Stomach (tissue), 9 donors: ENCODE measurements around the gene OTUD3. TPM values are rescaled to one million over a fixed set of nuclear protein-coding genes. Genes with fewer than 3 reads are reported as not detected.
A peak's percentile ranks its signal among the peaks of the same experiment; 100 is the strongest.

Source experiments
- DNase-seq, 2 donors: peaks; one replicate each; pipeline versions ENCODE4 v3.0.0 to v3.0.0-alpha.2; 2013 to 2019
- H3K27ac ChIP-seq, 5 donors: fragments of 200-600 bp in 4 of 5; sonication (generic) in 4 of 5; one replicate each; pipeline ENCODE4 v1.5.1; 2013 to 2019; ENCODE audit warnings: mild to moderate bottlenecking in 1 of 5, moderate library complexity in 1 of 5
- H3K27me3 ChIP-seq, 3 donors: fragments of 200-600 bp; sonication (generic); one replicate each; pipeline ENCODE4 v1.5.1; 2017 to 2019; ENCODE audit warnings: mixed run types in 1 of 3
- H3K36me3 ChIP-seq, 4 donors: fragments of 200-600 bp; sonication (generic); 1 replicate in 3 of 4; 2 replicates in 1 of 4; pipeline ENCODE4 v1.5.1; 2016 to 2019
- H3K4me1 ChIP-seq, 4 donors: fragments of 200-600 bp; sonication (generic); one replicate each; pipeline ENCODE4 v1.5.1; 2016 to 2019
- H3K4me3 ChIP-seq, 4 donors: fragments of 200-600 bp; sonication (generic) in 3 of 4; one replicate each; pipeline ENCODE4 v1.5.1; 2016 to 2019; ENCODE audit warnings: mild to moderate bottlenecking in 1 of 4
- H3K9me3 ChIP-seq, 4 donors: fragments of 200-600 bp; sonication (generic); one replicate each; pipeline ENCODE4 v1.5.1; 2016 to 2019
- CTCF ChIP-seq, 7 experiments: fragments of 450-650 bp in 4 of 7; fragments of 200-600 bp in 3 of 7; sonication (generic) in 3 of 7; IDR thresholded peaks; one replicate each; pipeline ENCODE4 v1.5.1; 2016 to 2019; ENCODE audit warnings: antibody characterized with exemption in 7 of 7, control low read depth in 2 of 7, mild to moderate bottlenecking in 1 of 7
- EP300 ChIP-seq: sonication (generic); formaldehyde crosslinking; IDR thresholded peaks from one replicate; pipeline ENCODE4 v1.6.1; 2017; ENCODE audit warnings: antibody characterized with exemption
- POLR2A ChIP-seq, 4 donors: fragments of 450-650 bp; IDR thresholded peaks; one replicate each; pipeline ENCODE4 v1.6.1; 2016; ENCODE audit warnings: antibody characterized with exemption in 4 of 4, control low read depth in 2 of 4, mild to moderate bottlenecking in 1 of 4, moderate library complexity in 1 of 4
- POLR2AphosphoS5 ChIP-seq, 3 donors: sonication (generic); formaldehyde crosslinking; IDR thresholded peaks; one replicate each; pipeline ENCODE4 v1.6.1; 2016; ENCODE audit warnings: antibody characterized with exemption in 3 of 3
- WGBS, 5 donors: extraction: QIAGEN DNeasy Blood & Tissue Kit in 3 of 5; methylation state at CpG; one replicate each; pipeline versions ENCODE4 v1.1.5 to v1.1.7; 2013 to 2018; 5-methylcytosine and 5-hydroxymethylcytosine counted together
- intact Hi-C: fragments of 100-400 bp; cut with DNase I; formaldehyde crosslinking; loops from one replicate; pipeline ENCODE4 v1.15.1; 2023; ENCODE audit warnings: low total_unique reads
- polyA plus RNA-seq, 3 donors: library from polyadenylated mRNA; stranded (reverse); fragments of 200-250 nt; gene quantifications; one replicate each; pipeline ENCODE4 v1.2.3, GENCODE V29; 2013
- total RNA-seq, 5 donors: library from RNA; depleted of rRNA; stranded (reverse); fragments of >200 nt; gene quantifications; one replicate each; pipeline versions ENCODE4 v1.1.0 to v1.2.3, GENCODE V29; 2014 to 2016
- donor health status: healthy with polysubstance abuse.
- donor health status: Bipolar disorder and iron deficiency.
- donor health status: healthy.

OTUD3 gene
- total and polyA plus RNA-seq, 8 donors, result 0.93 to 13.2 (median 3.9) TPM

DNA sequence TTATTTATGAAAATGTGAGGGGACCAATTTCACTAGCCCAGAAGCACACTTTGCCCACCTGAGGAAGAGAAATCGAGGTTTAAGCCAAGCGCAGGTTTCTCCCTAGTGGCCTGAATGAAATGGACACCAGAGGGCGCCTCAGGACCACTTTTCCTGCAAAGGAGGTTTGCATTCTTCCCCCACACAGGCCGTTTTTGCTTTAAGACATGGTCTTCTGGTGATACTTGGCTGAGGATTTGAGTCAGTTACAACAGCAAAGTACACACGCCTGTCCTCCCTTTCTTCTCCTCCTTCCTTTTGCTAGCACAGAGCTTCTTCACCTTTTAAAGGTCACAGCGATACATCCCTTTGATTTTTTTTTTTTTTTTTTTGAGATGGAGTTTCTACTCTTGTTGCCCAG, 35.9 kb downstream of the OTUD3 start:
- no peaks in the 10 kb centered on the region for H3K9me3 ChIP-seq
- peaks cover 0 to 5% (median 2%) of the 10 kb centered on the region in 4 donors for H3K4me1 ChIP-seq
- no peak overlapping the region for H3K27ac ChIP-seq
- TF ChIP-seq POLR2A (IDR thresholded peaks at IDR 0.05) (no peak), CTCF (IDR thresholded peaks at IDR 0.05) (peak in 6 of 7 experiments; percentile 26 to 91 (median 83)), POLR2AphosphoS5 (IDR thresholded peaks at IDR 0.05) (no peak)
- intact Hi-C loops, result loop anchor here (5.0 to 10.0 kb wide), 3 partner anchors 234 to 577 kb away; no protein-coding TSS in a partner anchor
- peaks cover 0 to 6% (median 0%) of the 10 kb centered on the region in 3 donors for H3K27me3 ChIP-seq
- H3K36me3 ChIP-seq, result peaks cover 8 to 28% (median 22%) of the 10 kb centered on the region in 4 donors
- WGBS, 5 donors, result 12 to 18% (median 16%) methylated on average over 6 of the region's 6 CpGs
- DNase-seq, result peak; percentile 85 to 93
- H3K4me3 ChIP-seq, result no peak overlapping the region

GRCh38 chr1:19920132-19920710, 38.0 kb downstream of the OTUD3 start:
- H3K27ac ChIP-seq, result no peak overlapping the region
- H3K9me3 ChIP-seq, result no peaks in the 10 kb centered on the region
- H3K4me3 ChIP-seq, result no peak overlapping the region
- no peak for DNase-seq
- H3K27me3 ChIP-seq, result peaks cover 0 to 17% (median 0%) of the 10 kb centered on the region in 3 donors
- intact Hi-C loops, result no loop called here
- H3K36me3 ChIP-seq, result peaks cover 0 to 6% (median 1%) of the 10 kb centered on the region in 4 donors
- peaks cover 0 to 5% (median 2%) of the 10 kb centered on the region in 4 donors for H3K4me1 ChIP-seq
- TF ChIP-seq POLR2A (IDR thresholded peaks at IDR 0.05), result no peak
- TF ChIP-seq CTCF (IDR thresholded peaks at IDR 0.05), result no peak
- TF ChIP-seq POLR2AphosphoS5 (IDR thresholded peaks at IDR 0.05), result no peak
- TF ChIP-seq EP300, result no peak
- WGBS, 5 donors, result 88 to 93% (median 90%) methylated on average over 15 to 19 of the region's 19 CpGs

DNA sequence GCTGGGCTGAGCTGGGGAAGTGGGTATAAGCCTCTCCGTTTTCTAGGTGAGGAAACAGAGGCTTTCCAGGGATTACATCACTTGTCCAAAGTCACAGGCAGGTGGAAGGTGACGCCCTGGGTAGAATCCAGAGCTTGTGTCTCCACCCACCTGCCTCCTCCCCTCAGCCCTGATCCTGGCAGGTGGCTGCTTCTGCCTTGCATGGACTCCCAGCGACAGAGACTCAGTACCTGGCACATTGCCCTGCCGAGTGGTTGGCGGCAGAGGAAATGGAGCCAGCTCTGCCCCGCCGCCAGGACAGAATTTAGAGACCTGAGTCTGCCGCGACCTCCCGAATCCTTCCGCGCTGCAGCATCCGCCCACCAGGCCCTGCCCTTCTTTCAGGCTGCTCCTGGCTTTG, 39.1 kb downstream of the OTUD3 start:
- no peak for DNase-seq
- no peak overlapping the region for H3K4me3 ChIP-seq
- H3K27me3 ChIP-seq, result peaks cover 0 to 17% (median 0%) of the 10 kb centered on the region in 3 donors
- H3K27ac ChIP-seq, result no peak overlapping the region
- no peaks in the 10 kb centered on the region for H3K9me3 ChIP-seq
- 59 to 84% (median 70%) methylated on average over 11 to 13 of the region's 13 CpGs for WGBS, 5 donors
- intact Hi-C loops, result no loop called here
- peaks cover 0 to 5% (median 2%) of the 10 kb centered on the region in 4 donors for H3K4me1 ChIP-seq
- TF ChIP-seq POLR2A (IDR thresholded peaks at IDR 0.05), result no peak
- no peaks in the 10 kb centered on the region for H3K36me3 ChIP-seq

- Histone ChIP-seq H3K27ac (no peak overlapping the region), H3K9me3 (no peaks in the 10 kb centered on the region), H3K4me1 (peaks cover 0 to 5% (median 2%) of the 10 kb centered on the region in 4 donors), H3K27me3 (peaks cover 0 to 17% (median 0%) of the 10 kb centered on the region in 3 donors), H3K36me3 (no peaks in the 10 kb centered on the region), H3K4me3 (no peak overlapping the region)
- DNase-seq, result no peak
- WGBS, 5 donors, result 43 to 72% (median 49%) methylated on average over 5 to 17 of the region's 17 CpGs
- TF ChIP-seq POLR2AphosphoS5 (IDR thresholded peaks at IDR 0.05) (no peak), POLR2A (IDR thresholded peaks at IDR 0.05) (no peak), CTCF (IDR thresholded peaks at IDR 0.05) (no peak), EP300 (no peak)
- intact Hi-C loops, result no loop called here
Observed at GRCh38 chr1:19922015-19922688, 40.0 kb downstream of the OTUD3 start.
